Endometrial microvascular endothelial cells (primary cell): ENCODE results near the gene TMEM31. TPM values are rescaled to one million over a fixed set of nuclear protein-coding genes. Genes with fewer than 3 reads are reported as not detected.

Source experiments
- in situ Hi-C: cut with HindIII; loops from 2 replicates; pipeline ENCODE4 v1.10.0; 2017; ENCODE audit warnings: low sequenced_read_pairs, low pct_unique_long_range_greater_than_20kb; ENCODE audit errors: inconsistent ontology term
- total RNA-seq: library from RNA; depleted of rRNA; stranded (reverse); fragments of >200 nt; gene quantifications from one replicate; pipeline ENCODE4 v1.2.3, GENCODE V29; 2015; ENCODE audit errors: inconsistent ontology term

Gene TMEM31, protein sequence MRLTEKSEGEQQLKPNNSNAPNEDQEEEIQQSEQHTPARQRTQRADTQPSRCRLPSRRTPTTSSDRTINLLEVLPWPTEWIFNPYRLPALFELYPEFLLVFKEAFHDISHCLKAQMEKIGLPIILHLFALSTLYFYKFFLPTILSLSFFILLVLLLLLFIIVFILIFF
- not detected for total RNA-seq

DNA sequence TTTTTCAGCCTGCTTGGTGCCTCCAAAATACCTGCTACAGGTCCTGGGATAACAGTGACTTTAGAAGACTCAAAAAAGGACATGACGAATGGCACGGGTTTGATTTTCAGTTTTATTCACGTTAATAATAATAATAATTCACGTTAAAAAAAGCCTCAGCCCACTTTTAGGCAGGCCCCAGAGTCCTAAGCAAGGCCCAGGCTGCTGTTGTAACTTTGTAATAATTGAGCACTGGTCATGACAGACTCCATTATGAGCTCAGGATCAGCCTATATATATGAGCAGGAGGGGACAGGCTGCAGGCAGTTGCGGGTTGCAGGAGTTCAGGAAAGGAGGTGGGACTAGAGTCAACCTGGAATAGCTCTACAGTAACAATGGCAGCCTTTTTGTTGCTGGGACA is at the start of gene TMEM31:
TSS of gene TMEM31 (plus strand) at position 301 of the 400 bp plus-strand sequence. CDS start 1,350 bp downstream, outside the sequence.
- in situ Hi-C loops: no loop called here

DNA sequence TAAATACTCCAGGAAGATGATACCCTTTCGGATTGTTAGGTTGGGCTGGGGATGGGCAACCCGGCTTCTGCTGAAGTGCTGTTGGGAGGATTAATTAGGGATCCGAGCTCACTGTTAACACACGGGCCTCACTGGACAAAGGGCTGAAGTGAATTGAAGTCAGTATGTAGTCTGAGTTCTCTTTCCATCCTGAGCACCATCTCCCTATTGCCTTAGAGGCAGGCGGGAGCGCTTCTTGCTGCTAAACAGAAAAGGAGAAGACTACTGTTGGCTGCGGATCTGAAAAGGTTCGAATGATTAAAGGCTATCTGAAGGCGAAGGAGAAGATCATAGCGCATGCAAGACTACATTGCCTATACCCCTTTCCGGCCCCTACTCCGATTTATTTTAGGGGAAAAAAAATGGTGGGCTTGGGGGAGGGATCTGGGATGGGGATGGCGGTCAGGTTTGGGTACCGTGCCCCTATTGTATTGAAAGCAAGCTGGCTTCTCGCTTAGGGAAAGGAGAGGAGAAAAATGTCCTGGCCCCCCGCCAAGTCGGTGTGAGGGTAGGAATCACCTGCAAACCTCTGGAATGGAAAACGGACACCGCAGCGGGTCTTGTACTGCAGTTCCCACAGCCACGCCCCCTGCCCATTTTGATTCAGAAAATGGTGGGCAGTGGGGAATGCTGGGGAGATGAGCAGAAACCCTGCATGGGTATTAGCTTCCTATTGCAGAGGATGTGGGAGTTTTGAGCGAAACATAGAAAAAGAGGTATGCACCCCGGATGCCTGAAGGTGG is 46.5 kb upstream of the TMEM31 start:
- in situ Hi-C loops: no loop called here

DNA sequence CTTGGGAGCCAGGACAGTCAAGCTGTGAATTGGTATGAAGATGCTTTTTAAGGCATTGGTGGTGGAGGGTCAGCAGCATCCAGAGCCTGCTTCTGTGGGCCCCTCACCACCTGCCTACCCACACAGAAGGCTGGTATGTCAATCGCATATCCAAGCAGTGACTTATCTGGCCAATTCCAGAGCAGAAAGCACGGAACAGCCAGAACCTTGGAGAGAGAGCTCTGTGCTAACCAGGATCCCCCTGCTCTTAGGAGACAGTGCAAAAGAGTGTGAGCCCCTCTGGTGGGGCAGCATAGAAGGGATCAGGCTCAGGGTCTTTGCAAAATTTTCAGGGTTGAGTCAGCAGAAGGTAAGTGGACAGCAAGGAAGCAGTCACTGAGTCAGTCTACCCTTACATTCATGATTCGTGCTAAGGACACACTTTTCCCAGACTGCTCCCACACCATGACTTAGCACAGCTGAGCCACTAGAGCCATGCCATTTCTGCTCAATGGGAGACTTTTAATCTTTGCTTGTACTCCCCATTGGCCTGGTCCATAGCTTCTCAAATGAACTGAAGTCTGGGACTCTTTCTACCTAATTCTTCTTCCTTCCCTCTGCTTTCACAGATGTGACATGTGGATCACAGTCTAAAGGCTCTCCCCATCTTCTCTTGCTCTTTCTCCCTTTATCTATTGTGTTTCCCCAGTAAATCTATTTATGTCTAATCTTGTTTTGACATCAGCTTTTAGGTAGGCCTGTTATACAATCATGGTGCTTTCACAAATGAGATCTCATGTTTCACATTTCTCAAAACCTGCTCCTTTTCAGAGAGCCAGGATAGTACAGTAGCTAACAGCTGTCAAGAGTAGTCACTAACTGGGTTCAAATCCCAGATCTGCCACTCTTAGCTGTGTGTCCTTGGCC is 44.3 kb upstream of the TMEM31 start:
- in situ Hi-C loops: no loop called here

DNA sequence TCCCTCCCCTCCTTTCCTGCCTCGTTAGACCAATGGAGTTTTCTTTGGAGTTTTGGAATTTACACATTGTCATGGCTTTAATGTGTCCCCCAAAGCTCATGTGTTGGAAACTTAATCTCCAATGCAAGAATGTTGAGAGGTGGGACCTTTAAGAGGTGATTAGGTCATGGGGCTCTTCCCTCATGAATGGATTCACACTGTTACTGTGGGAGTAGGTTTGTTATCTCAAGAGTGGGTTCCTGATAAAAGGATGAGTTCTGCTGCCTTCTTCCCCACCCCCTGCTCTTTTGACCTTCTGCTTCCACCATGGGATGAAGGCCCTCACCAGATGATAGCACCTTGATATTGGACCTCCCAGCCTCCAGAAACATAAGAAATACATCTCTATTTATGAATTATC is 41.0 kb upstream of the TMEM31 start:
- in situ Hi-C loops: no loop called here

DNA sequence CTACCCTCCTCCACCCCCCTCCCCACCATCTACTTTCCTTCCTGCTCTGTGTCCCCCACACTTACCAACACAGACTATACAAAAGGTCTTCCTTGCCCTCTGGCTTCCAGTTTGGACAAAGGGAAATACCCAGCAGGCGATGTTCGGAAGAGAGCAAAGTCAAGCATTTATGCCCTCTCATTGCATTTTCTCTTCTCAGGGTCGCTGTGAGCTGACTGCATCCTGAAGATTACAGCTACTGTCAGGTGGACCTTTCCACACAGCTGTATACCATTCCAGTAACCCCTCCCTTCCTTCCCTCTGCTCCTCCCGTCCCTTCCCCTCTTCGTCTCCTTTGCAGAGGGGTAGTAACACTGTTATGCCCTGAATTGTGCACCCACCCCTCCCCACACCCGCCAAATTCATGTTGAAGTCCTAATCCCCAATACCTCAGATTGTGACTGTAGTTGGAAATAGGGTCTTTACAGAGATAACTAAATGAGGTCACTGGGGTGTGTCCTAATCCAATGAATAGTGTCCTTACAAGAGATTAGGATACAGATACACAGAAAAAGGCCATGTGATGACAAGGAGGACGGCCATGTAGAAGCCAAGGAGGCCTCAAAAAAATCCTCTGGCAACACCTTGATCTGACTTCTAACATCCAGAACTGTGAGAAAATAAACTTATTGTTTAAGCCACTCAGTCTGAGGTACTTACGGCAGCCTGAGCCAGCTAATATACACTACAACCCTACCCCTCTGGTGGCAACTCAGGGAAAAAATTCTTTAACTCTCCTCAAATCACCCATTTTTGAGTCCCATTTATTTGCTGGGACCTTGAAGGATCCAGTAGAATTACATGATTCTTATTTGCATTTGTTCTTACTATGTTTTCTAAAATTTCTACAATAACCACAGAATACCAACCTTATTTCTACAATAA is 35.9 kb upstream of the TMEM31 start:
- in situ Hi-C loops: no loop called here

DNA sequence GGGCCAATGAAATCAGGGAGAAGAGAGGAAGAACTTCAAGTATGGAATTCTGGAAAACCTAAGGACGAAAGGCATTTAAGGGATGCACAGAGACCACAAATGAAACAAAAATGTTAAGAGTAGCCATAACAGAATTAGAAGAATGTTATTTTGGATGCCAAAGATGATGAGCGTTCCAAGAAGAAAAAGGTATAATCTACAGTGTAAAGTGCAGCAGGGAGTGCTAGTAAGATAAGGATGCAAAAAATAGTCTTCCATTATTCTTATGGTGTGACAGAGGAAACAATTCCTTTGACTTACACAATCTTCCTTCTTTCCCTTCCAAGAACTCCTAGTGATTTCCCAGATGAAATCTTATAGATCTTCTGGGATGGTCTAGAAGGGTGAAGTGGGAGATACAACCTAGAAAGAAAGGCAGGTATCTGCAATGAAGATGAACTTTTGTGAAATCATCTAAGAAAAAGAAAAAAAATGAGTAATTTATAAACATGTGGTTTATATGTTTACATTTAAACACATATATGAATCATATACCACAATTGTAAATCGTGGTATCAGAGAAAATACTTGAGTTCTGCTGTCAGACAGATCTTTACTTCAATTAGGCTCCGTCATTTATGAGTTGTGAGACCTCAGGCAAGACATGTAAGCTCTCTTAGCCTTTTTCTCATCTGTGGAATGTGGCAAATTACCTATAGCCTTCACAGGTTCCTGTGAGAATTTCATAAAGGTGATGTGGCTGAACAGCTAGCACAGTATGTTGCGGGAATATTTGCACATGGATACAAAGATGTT is 32.3 kb upstream of the TMEM31 start:
- in situ Hi-C loops: no loop called here

DNA sequence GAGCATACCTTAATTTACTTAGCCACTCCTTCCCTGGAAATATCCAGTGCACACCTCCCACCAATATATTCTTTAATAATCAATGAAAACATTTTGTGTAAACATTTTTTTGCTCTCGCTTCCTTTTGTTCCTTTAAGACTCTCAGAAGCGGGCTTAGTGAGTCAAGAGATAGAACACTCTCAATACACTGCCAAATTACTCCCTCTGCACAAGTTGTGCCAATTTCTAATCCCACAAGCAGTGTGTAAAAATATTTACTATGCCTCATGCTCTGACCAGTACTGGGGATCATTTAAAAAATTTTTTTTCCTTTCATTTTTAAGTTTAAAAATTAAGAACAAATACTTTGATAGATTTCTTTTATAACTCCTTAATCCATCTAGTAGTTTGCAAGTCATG is 29.3 kb upstream of the TMEM31 start:
- in situ Hi-C loops: no loop called here

DNA sequence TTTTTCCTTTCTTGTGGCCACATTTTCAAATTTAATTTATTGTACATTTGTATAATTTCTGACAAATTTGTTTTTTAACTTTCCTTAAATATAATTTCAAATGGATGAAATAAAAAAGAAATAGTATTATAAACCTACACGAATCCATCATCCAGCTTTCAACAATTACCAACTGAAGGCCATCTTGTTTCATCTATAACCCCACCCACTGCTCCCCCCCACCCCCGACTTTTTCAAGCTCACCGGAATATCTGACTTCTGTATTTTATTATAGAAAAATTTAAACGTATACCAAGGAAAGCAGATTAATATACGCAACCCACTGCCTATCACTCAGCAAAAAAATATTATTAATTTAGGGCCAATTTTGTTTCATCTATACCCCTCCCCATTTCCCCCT is 25.3 kb upstream of the TMEM31 start:
- in situ Hi-C loops: no loop called here

DNA sequence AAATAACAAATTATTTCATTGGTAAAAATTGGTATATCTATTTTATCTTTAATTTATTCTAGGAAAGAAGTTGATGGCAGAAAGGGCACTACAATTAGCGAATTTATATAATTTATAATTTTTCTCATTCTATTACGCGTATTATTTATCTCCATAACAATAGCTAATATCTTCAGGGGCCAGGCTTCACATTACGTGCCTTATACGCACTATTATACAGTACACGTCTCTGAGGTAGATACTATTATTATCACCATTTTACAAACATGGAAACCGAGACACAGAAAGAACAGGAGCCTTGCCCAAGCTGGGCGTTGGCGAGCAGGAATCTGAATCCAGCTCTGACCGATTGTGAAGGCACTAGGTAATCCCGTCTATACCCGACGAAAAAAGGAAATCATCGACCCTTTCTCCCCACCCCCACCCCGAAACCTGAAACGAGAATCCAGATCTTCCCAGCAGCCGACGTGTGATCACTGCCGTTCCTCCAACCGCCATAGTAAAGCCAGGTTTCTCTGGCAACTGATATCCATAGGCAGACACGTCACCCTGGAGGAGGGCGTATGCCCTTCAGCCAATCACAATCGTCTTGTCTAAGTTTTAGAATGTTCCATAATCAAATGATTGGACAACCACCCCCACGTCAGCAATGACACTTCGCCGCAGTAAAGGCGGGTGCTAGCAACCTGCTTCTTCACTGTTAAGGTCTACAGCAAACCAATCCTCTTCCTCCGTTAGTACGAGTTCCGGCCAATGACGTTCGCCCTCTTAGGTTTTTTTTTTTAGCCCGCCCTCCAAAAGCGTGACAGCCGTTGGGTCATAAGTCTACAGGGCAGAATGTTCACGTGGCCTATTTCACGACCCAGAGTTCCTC is 24.3 kb upstream of the TMEM31 start, which contains the start of gene MORF4L2:
TSS of gene MORF4L2 (minus strand) at position 501 of the 874 bp plus-strand sequence. CDS start 9,672 bp downstream, outside the sequence.
- in situ Hi-C loops: no loop called here

DNA sequence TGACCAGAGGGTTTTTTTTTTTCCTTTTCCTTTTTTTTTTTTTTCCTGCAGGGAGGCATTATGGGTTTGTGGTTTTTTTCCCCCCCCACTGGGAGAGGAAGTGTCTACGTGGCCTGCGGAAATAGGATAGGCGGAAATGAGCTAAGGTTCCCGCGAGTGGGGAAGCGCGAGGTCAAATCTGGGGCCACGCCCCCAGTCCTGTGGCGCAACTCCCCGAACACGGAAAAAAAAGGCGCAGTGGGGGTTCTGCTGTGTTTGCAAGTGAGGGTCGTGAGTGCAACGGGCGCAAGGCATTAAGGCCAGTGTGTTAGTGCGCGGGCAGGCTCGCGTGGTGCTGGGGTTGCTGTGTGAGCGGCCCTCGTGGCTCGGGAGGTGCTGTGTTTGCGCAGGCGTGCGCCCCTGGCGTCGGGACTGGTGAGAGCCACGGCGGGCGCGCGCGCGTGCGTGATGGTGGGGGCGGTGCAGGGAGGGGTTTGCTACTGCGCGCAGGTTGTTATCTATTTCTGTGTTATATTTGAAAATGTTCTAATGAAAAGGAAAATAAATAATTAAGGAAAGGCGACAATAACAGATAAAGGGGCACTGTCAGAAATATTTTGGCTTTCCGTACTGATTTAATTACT is 23.5 kb upstream of the TMEM31 start:
- in situ Hi-C loops: no loop called here

DNA sequence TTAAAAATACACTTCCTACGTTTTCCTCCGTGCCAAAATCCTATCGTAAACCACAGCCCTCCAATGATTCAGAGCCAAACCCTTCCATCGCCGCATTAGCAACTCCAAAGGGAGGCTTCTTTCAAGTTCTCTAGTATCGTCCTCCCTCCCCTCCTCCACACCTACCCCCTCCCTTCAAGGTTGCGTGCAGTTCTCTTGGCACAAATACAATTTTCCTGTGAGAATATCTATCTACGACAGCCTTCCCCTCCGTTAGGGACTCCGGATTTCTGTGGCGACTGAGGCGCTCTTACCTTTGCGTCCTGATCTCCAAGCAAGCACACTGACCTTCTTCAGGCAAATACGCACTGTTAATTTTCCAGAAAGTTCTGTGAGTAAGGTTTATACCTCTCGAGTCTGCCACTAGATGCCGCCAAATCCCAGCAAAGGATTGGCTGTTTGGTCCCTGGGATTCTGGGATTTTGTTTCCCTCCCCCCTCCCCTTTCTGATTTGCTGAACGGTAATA is 23.0 kb upstream of the TMEM31 start:
- in situ Hi-C loops: no loop called here

DNA sequence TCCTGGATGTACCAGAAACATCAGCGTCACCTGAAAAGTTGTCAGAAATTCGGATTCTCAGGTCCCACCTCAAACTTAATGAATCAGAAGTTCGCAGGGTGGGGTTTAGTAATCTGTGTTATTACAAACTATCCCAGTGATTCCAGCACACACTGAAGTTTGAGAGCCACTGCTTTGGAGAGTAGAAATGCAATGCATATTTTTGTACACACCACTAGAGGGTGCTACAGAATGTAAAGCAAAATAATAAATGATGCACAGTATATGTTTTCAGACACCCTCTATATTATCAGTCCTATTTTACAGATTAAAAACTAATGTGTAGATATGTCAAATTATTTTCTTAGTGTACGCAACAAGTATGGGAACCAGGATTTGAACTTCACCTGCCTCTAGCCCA is 21.8 kb upstream of the TMEM31 start:
- in situ Hi-C loops: no loop called here

DNA sequence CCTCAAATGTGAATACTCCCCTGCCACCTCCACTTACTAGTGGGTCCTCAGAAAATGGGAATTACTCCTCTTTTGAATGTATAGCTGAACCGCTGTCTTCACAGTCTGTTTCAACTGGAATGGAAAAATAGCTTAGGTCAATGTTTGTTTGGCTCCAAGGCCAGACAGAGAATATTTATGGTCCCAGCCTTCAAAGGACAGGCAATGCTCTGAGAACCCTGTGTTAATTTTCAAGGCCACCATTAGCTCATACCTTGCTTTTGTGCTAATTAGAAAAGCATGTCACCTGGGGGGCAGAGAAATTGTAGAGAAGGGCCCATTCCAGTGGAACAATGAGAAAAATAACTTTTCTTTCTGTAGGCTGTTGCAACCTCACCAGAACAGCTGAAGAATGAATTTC is 19.6 kb upstream of the TMEM31 start:
- in situ Hi-C loops: no loop called here

DNA sequence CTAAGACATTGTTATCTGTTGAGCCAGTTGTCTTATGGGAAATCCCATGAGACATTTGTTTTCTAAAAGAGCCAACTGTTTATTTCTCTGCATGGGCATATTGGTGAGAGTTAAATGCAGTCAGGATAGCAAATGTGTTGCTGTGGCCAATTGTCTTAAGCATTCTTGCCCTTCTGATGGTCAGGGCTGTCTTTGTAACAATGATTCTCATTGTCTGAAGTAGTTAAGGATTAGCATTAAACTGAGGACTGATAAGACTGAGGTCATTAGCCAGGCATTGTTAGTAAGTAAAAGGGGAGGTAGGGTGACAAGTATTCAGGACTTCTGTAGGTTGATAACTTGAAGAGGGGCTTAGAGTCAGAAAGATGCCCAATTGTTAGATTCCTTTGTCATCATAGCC is 13.0 kb upstream of the TMEM31 start:
- in situ Hi-C loops: no loop called here

DNA sequence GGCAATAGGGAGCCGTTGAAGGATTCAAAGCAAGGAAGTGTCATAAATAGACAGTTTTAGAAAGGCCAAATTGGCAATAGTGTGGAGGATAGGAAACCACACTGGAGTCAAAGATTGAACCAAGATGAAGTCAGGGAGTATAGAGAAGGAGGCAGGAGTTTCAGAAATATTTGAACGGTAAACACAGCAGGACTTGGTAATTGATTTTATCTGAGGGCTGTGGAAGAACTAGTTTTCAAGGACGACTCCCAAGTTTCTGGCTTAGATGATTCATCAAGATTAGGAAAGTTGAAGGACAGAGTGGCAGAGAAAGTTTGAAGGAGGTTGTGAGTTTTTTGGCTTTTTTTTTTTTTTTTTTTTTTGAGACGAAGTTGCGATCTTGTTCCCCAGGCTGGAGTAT is 11.5 kb upstream of the TMEM31 start:
- in situ Hi-C loops: no loop called here

DNA sequence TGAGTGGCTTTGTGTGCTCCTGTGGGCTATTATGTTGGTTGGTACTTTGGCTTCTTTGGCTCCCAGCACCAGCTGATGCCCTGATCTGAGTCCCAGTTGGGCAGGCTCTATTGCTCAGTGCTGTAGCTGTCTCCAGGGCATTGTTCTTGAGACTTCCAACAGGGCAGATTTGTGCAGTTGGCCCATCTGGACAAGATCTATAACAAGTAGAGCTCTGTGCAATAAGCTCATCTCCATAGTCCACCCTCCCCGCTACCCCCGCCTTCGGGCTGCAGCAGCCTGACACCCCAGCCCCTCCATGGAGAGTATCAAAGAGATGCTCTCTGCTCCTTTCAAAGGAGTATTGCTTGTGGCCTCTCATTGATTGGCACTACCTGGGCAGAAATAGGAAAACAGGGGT is 5.8 kb upstream of the TMEM31 start:
- in situ Hi-C loops: no loop called here
